ENCODE data around the gene PCDHB1. TPM values are rescaled to one million over a fixed set of nuclear protein-coding genes. Genes with fewer than 3 reads are reported as not detected.
A peak's percentile ranks its signal among the peaks of the same experiment; 100 is the strongest.
"Not testable (repeated sequence)": the region's sequence is repeated elsewhere in the genome, so short reads cannot be mapped to it uniquely, and the experiment has no call there.

Gene PCDHB1
- total RNA-seq, 4 donors from 2014 or later: not detected

DNA sequence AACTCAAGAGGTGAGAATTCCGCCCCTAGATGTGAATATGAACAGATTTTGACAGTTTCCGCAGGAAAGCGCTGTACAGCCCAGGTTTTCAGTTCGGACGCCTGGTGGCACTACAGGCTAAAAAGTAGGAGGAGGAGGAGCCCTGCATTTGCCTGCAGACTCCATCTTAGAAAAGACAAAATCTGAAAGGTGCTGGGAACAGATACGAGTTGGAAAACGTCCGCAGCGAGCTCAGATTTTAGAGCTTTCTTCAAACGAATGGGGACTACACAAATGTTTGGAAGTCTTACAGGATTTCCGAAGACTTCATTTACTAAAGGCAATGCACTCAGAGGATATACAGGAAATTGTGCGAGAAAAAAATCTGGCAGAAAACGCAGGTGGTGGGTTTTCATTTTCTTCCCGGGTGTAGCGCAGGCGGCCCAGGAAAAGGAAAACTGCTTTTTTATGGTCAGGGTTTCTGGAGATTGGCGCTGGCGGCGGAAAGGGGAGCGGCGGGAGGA, 33.4 kb downstream of the PCDHB1 start:
- peaks cover 4% of the 10 kb centered on the region for H3K27me3 ChIP-seq
- H3K27ac ChIP-seq: peak overlapping the region in 3 of 4 donors; percentile 44 to 67 (median 57)
- WGBS, 2 donors (ENCODE audit: low coverage in 1 of 2): 17 to 34% methylated on average over 21 of the region's 21 CpGs
- DNase-seq: peak; percentile 18
- H3K4me1 ChIP-seq: no peaks in the 10 kb centered on the region
- peaks cover 3 to 8% of the 10 kb centered on the region in 2 donors for H3K9me3 ChIP-seq
- in situ Hi-C loops (cut with MboI; ENCODE audit: low pct_ligation_motif_present in 1 of 4, low pct_unique_long_range_greater_than_20kb in 1 of 4, low sequenced_read_pairs in 3 of 4) (loop anchor here in 1 of 4 donors (25.0 kb wide), 1 partner anchor 478 kb away; no protein-coding TSS in a partner anchor), intact Hi-C loops (cut with DNase I; ENCODE audit: low total_unique reads) (no loop called here)
- H3K4me3 ChIP-seq: peak overlapping the region in 3 of 4 donors; percentile 21 to 36 (median 29)
- no peaks in the 10 kb centered on the region for H3K36me3 ChIP-seq
- TF ChIP-seq POLR2AphosphoS5 (IDR thresholded peaks at IDR 0.05): no peak
- TF ChIP-seq, protein P1, sequence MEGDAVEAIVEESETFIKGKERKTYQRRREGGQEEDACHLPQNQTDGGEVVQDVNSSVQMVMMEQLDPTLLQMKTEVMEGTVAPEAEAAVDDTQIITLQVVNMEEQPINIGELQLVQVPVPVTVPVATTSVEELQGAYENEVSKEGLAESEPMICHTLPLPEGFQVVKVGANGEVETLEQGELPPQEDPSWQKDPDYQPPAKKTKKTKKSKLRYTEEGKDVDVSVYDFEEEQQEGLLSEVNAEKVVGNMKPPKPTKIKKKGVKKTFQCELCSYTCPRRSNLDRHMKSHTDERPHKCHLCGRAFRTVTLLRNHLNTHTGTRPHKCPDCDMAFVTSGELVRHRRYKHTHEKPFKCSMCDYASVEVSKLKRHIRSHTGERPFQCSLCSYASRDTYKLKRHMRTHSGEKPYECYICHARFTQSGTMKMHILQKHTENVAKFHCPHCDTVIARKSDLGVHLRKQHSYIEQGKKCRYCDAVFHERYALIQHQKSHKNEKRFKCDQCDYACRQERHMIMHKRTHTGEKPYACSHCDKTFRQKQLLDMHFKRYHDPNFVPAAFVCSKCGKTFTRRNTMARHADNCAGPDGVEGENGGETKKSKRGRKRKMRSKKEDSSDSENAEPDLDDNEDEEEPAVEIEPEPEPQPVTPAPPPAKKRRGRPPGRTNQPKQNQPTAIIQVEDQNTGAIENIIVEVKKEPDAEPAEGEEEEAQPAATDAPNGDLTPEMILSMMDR (IDR thresholded peaks at IDR 0.05): peak in 4 of 5 experiments; percentile 21 to 35 (median 27)

DNA sequence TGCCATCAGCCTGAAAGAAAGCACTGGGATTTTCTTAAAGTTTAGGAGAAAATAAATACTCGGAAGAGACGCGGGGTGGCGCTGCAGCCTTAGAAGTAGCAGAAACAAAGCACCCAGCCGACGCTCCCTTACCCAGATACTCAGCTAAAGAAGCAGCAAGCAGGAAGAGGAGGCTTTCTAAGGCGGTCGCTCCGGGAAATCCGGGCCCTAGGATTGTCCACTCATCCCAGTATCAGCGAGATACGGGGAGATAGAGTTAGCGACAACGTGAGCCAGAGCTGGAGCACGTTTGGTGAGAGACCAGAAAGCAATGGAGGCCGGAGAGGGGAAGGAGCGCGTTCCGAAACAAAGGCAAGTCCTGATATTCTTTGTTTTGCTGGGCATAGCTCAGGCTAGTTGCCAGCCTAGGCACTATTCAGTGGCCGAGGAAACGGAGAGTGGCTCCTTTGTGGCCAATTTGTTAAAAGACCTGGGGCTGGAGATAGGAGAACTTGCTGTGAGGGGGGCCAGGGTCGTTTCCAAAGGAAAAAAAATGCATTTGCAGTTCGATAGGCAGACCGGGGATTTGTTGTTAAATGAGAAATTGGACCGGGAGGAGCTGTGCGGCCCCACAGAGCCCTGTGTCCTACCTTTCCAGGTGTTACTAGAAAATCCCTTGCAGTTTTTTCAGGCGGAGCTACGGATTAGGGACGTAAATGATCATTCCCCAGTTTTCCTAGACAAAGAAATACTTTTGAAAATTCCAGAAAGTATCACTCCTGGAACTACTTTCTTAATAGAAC, 43.5 kb downstream of the PCDHB1 start, which contains the start of gene PCDHB2:
TSS of gene PCDHB2 (plus strand) at position 135 of the 782 bp plus-strand sequence. CDS start at position 311, 176 bp downstream.
- DNase-seq: no peak
- TF ChIP-seq, protein P1 (IDR thresholded peaks at IDR 0.05): peak in 4 of 5 experiments; percentile 10 to 21 (median 16)
- TF ChIP-seq EP300 (IDR thresholded peaks at IDR 0.05; ENCODE audit: low read depth): no peak
- no peaks in the 10 kb centered on the region for H3K4me1 ChIP-seq
- peaks cover 20 to 37% of the 10 kb centered on the region in 2 donors for H3K9me3 ChIP-seq
- no peak within 1 kb of the TSS for H3K27ac ChIP-seq
- H3K27me3 ChIP-seq: peaks cover 27% of the 10 kb centered on the region
- peak within 1 kb of the TSS in 1 of 4 donors; percentile 31 for H3K4me3 ChIP-seq
- in situ Hi-C loops (cut with MboI; ENCODE audit: low pct_ligation_motif_present in 1 of 4, low pct_unique_long_range_greater_than_20kb in 1 of 4, low sequenced_read_pairs in 3 of 4) (loop anchor here in 1 of 4 donors (25.0 kb wide), 1 partner anchor 468 kb away; no protein-coding TSS in a partner anchor), intact Hi-C loops (cut with DNase I; ENCODE audit: low total_unique reads) (no loop called here)
- WGBS, 2 donors (ENCODE audit: low coverage in 1 of 2): 25 to 41% methylated on average over 8 to 29 of the region's 29 CpGs
- no peaks in the 10 kb centered on the region for H3K36me3 ChIP-seq

DNA sequence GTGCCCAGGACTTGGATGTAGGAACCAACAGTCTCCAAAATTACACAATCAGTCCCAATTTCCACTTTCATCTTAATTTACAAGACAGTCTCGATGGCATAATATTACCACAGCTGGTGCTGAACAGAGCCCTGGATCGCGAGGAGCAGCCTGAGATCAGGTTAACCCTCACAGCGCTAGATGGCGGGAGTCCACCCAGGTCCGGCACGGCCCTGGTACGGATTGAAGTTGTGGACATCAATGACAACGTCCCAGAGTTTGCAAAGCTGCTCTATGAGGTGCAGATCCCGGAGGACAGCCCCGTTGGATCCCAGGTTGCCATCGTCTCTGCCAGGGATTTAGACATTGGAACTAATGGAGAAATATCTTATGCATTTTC, 44.1 kb downstream of the PCDHB1 start:
- H3K4me1 ChIP-seq: no peaks in the 10 kb centered on the region

DNA sequence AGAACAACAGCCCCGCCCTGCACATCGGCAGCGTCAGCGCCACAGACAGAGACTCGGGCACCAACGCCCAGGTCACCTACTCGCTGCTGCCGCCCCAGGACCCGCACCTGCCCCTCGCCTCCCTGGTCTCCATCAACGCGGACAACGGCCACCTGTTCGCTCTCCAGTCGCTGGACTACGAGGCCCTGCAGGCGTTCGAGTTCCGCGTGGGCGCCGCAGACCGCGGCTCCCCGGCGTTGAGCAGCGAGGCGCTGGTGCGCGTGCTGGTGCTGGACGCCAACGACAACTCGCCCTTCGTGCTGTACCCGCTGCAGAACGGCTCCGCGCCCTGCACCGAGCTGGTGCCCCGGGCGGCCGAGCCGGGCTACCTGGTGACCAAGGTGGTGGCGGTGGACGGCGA, 45.0 kb downstream of the PCDHB1 start:
- H3K36me3 ChIP-seq; H3K4me3 ChIP-seq; H3K4me1 ChIP-seq; DNase-seq; intact Hi-C loops (cut with DNase I; ENCODE audit: low total_unique reads); H3K27ac ChIP-seq: not testable (repeated sequence)
- H3K9me3 ChIP-seq: peaks cover 26 to 50% of the 10 kb centered on the region in 2 donors
- H3K27me3 ChIP-seq: peaks cover 27% of the 10 kb centered on the region
- WGBS, 2 donors (ENCODE audit: low coverage in 1 of 2): 70% methylated on average over 22 of the region's 46 CpGs; no CpG with 5 or more reads in 1 of the 2 donors
- in situ Hi-C loops (cut with MboI; ENCODE audit: low pct_ligation_motif_present in 1 of 4, low pct_unique_long_range_greater_than_20kb in 1 of 4, low sequenced_read_pairs in 3 of 4): loop anchor here in 1 of 4 donors (25.0 kb wide), 1 partner anchor 466 kb away; no protein-coding TSS in a partner anchor

More for the DNA sequence above, 44.1 kb downstream of the PCDHB1 start:
- no peak for TF ChIP-seq POLR2AphosphoS5 (IDR thresholded peaks at IDR 0.05)
- TF ChIP-seq, protein P1 (IDR thresholded peaks at IDR 0.05): no peak
- WGBS, 2 donors (ENCODE audit: low coverage in 1 of 2): 58 to 60% methylated on average over 3 to 12 of the region's 12 CpGs
- Histone ChIP-seq H3K9me3 (peaks cover 22 to 40% of the 10 kb centered on the region in 2 donors), H3K36me3 (no peaks in the 10 kb centered on the region), H3K27ac (no peak overlapping the region), H3K27me3 (peaks cover 27% of the 10 kb centered on the region), H3K4me3 (no peak overlapping the region)
- in situ Hi-C loops (cut with MboI; ENCODE audit: low pct_ligation_motif_present in 1 of 4, low pct_unique_long_range_greater_than_20kb in 1 of 4, low sequenced_read_pairs in 3 of 4) (loop anchor here in 1 of 4 donors (25.0 kb wide), 1 partner anchor 467 kb away; no protein-coding TSS in a partner anchor), intact Hi-C loops (cut with DNase I; ENCODE audit: low total_unique reads) (no loop called here)
- DNase-seq: no peak

DNA sequence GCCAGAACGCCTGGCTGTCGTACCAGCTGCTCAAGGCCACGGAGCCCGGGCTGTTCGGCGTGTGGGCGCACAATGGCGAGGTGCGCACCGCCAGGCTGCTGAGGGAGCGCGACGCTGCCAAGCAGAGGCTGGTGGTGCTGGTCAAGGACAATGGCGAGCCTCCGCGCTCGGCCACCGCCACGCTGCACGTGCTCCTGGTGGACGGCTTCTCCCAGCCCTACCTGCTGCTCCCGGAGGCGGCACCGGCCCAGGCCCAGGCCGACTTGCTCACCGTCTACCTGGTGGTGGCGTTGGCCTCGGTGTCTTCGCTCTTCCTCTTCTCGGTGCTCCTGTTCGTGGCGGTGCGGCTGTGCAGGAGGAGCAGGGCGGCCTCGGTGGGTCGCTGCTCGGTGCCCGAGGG, 45.4 kb downstream of the PCDHB1 start:
- H3K4me1 ChIP-seq; intact Hi-C loops (cut with DNase I; ENCODE audit: low total_unique reads); H3K4me3 ChIP-seq; H3K36me3 ChIP-seq; DNase-seq; H3K27ac ChIP-seq: not testable (repeated sequence)
- in situ Hi-C loops (cut with MboI; ENCODE audit: low pct_ligation_motif_present in 1 of 4, low pct_unique_long_range_greater_than_20kb in 1 of 4, low sequenced_read_pairs in 3 of 4): loop anchor here in 1 of 4 donors (25.0 kb wide), 1 partner anchor 466 kb away; no protein-coding TSS in a partner anchor
- Histone ChIP-seq H3K27me3 (peaks cover 27% of the 10 kb centered on the region), H3K9me3 (peaks cover 26 to 51% of the 10 kb centered on the region in 2 donors)
- 89% methylated on average over 20 of the region's 38 CpGs; no CpG with 5 or more reads in 1 of the 2 donors for WGBS, 2 donors (ENCODE audit: low coverage in 1 of 2)
